Measurements from ENCODE around the gene MC1R.
"Not testable (repeated sequence)": the region's sequence is repeated elsewhere in the genome, so short reads cannot be mapped to it uniquely, and the experiment has no call there.

Gene MC1R

DNA sequence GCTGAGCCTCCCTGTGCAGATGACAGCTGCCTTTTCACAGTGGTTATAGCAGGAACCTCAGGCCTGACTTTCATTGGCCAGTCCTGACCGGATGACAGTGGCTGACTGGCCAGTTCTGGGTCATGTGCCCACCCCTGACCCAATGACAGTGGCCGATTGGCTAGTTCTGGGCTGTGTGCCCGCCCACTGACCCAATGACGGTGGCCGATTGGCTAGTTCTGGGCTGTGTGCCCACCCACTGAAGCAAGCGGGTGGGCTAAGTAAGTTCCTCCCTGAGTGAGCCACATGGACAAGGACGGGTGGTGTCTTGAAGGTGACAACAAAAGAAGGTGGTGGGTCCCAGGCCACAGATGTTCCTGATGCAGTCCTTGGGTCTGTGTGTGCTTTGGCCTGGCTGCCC is 39.4 kb downstream of the MC1R start:
- no peak overlapping the region for H3K9ac ChIP-seq (ENCODE audit: low read depth, low read length)
- peaks cover 34% of the 10 kb centered on the region for H3K36me3 ChIP-seq (ENCODE audit: insufficient read depth, low read length)
- H3K4me2 ChIP-seq (ENCODE audit: low read length) = no peak overlapping the region
- no peak overlapping the region for H3K4me3 ChIP-seq (ENCODE audit: low read length)
- no peaks in the 10 kb centered on the region for H3K9me3 ChIP-seq (replicated peaks; ENCODE audit: low read length)
- H3K27me3 ChIP-seq (ENCODE audit: control insufficient read depth, insufficient read depth, low read length) = no peaks in the 10 kb centered on the region
- no peaks in the 10 kb centered on the region for H3K4me1 ChIP-seq (ENCODE audit: control insufficient read depth, insufficient read depth, low read length)

- Histone ChIP-seq H3K4me2 (ENCODE audit: low read length) (no peak overlapping the region), H3K27me3 (ENCODE audit: control insufficient read depth, insufficient read depth, low read length) (no peaks in the 10 kb centered on the region), H3K4me1 (ENCODE audit: control insufficient read depth, insufficient read depth, low read length) (no peaks in the 10 kb centered on the region), H3K9ac (ENCODE audit: low read depth, low read length) (no peak overlapping the region), H3K4me3 (ENCODE audit: low read length) (no peak overlapping the region), H3K9me3 (replicated peaks; ENCODE audit: low read length) (no peaks in the 10 kb centered on the region), H3K36me3 (ENCODE audit: insufficient read depth, low read length) (peaks cover 36% of the 10 kb centered on the region)
Observed at GRCh38 chr16:89958596-89958995, 39.9 kb downstream of the MC1R start.

- no peak overlapping the region for H3K4me3 ChIP-seq (ENCODE audit: low read length)
- H3K36me3 ChIP-seq (ENCODE audit: insufficient read depth, low read length) = peaks cover 32% of the 10 kb centered on the region
- H3K9ac ChIP-seq (ENCODE audit: low read depth, low read length) = no peak overlapping the region
- H3K9me3 ChIP-seq (replicated peaks; ENCODE audit: low read length) = no peaks in the 10 kb centered on the region
- H3K27me3 ChIP-seq (ENCODE audit: control insufficient read depth, insufficient read depth, low read length) = no peaks in the 10 kb centered on the region
- no peak overlapping the region for H3K4me2 ChIP-seq (ENCODE audit: low read length)
- H3K4me1 ChIP-seq (ENCODE audit: control insufficient read depth, insufficient read depth, low read length) = no peaks in the 10 kb centered on the region
Observed at GRCh38 chr16:89960966-89961365, 42.3 kb downstream of the MC1R start.

- Histone ChIP-seq H3K9ac (ENCODE audit: low read depth, low read length) (no peak overlapping the region), H3K36me3 (ENCODE audit: insufficient read depth, low read length) (peaks cover 29% of the 10 kb centered on the region), H3K27me3 (ENCODE audit: control insufficient read depth, insufficient read depth, low read length) (no peaks in the 10 kb centered on the region), H3K4me2 (ENCODE audit: low read length) (no peak overlapping the region), H3K4me1 (ENCODE audit: control insufficient read depth, insufficient read depth, low read length) (no peaks in the 10 kb centered on the region), H3K9me3 (replicated peaks; ENCODE audit: low read length) (no peaks in the 10 kb centered on the region), H3K4me3 (ENCODE audit: low read length) (no peak overlapping the region)
Observed at GRCh38 chr16:89961920-89962319, 43.3 kb downstream of the MC1R start.

- peaks cover 26% of the 10 kb centered on the region for H3K36me3 ChIP-seq (ENCODE audit: insufficient read depth, low read length)
Observed at GRCh38 chr16:89962754-89963498, 44.3 kb downstream of the MC1R start.

GRCh38 chr16:89964201-89964600 is 45.5 kb downstream of the MC1R start:
- no peak overlapping the region for H3K9ac ChIP-seq (ENCODE audit: low read depth, low read length)
- peaks cover 13% of the 10 kb centered on the region for H3K36me3 ChIP-seq (ENCODE audit: insufficient read depth, low read length)
- no peaks in the 10 kb centered on the region for H3K27me3 ChIP-seq (ENCODE audit: control insufficient read depth, insufficient read depth, low read length)
- H3K4me1 ChIP-seq (ENCODE audit: control insufficient read depth, insufficient read depth, low read length) = no peaks in the 10 kb centered on the region
- H3K4me2 ChIP-seq (ENCODE audit: low read length) = no peak overlapping the region
- no peak overlapping the region for H3K4me3 ChIP-seq (ENCODE audit: low read length)
- H3K9me3 ChIP-seq (replicated peaks; ENCODE audit: low read length) = no peaks in the 10 kb centered on the region

More at GRCh38 chr16:89962754-89963498, 44.3 kb downstream of the MC1R start:
- no peaks in the 10 kb centered on the region for H3K27me3 ChIP-seq (ENCODE audit: control insufficient read depth, insufficient read depth, low read length)
- no peak overlapping the region for H3K9ac ChIP-seq (ENCODE audit: low read depth, low read length)
- no peak overlapping the region for H3K4me2 ChIP-seq (ENCODE audit: low read length)
- H3K4me3 ChIP-seq (ENCODE audit: low read length) = no peak overlapping the region
- no peaks in the 10 kb centered on the region for H3K9me3 ChIP-seq (replicated peaks; ENCODE audit: low read length)
- no peaks in the 10 kb centered on the region for H3K4me1 ChIP-seq (ENCODE audit: control insufficient read depth, insufficient read depth, low read length)

GRCh38 chr16:89965447-89966225 is 47.0 kb downstream of the MC1R start:
- H3K4me2 ChIP-seq (ENCODE audit: low read length) = no peak overlapping the region
- peaks cover 16% of the 10 kb centered on the region for H3K36me3 ChIP-seq (ENCODE audit: insufficient read depth, low read length)
- H3K4me3 ChIP-seq (ENCODE audit: low read length) = no peak overlapping the region
- H3K9me3 ChIP-seq (replicated peaks; ENCODE audit: low read length) = no peaks in the 10 kb centered on the region
- H3K4me1 ChIP-seq (ENCODE audit: control insufficient read depth, insufficient read depth, low read length) = no peaks in the 10 kb centered on the region
- no peak overlapping the region for H3K9ac ChIP-seq (ENCODE audit: low read depth, low read length)
- no peaks in the 10 kb centered on the region for H3K27me3 ChIP-seq (ENCODE audit: control insufficient read depth, insufficient read depth, low read length)

DNA sequence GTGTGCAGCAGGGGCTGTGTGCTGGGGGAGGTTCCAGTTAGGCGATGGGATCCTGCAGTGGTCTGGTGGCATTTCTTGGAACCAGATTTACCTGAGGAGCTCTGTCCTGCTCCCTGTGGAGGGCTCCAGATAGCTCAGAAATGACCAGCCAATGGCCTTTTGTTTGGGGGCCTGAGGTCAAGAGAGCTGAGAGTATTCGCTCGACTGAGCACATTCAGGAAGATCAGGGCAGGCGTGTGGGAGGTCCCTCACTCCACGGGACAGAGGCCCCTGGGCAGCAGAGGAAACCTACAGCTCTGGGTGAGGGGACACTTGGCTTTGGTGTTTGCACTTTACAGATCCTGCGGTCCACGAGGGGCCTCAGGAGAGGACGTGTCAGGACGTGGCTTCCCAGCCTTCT is 48.1 kb downstream of the MC1R start:
- H3K4me3 ChIP-seq (ENCODE audit: low read length) = no peak overlapping the region
- H3K4me2 ChIP-seq (ENCODE audit: low read length) = no peak overlapping the region
- H3K27me3 ChIP-seq (ENCODE audit: control insufficient read depth, insufficient read depth, low read length) = no peaks in the 10 kb centered on the region
- peaks cover 9% of the 10 kb centered on the region for H3K4me1 ChIP-seq (ENCODE audit: control insufficient read depth, insufficient read depth, low read length)
- peaks cover 19% of the 10 kb centered on the region for H3K36me3 ChIP-seq (ENCODE audit: insufficient read depth, low read length)
- H3K9me3 ChIP-seq (replicated peaks; ENCODE audit: low read length) = no peaks in the 10 kb centered on the region
- no peak overlapping the region for H3K9ac ChIP-seq (ENCODE audit: low read depth, low read length)

DNA sequence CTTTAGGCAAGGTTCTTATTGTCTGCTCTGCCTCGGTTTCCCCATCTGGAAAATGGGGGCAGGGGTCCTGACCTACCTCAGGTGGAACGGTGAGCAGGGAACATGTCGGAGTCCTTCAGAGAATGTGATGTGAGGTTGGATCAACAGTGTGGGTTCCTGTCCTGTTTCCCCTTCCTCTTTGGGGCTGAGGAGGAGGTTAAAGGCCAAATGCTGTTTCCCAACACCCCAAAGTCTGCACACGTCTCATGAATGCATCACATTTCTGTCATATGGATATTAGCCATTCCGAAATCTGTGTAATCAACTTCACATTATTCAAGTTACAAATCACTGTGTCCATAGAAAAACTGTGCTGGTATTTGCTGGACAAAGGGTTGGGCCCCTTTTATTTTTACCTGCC is 48.8 kb downstream of the MC1R start:
- H3K36me3 ChIP-seq (ENCODE audit: insufficient read depth, low read length) = peaks cover 19% of the 10 kb centered on the region
- not testable (repeated sequence) for H3K27me3 ChIP-seq (ENCODE audit: control insufficient read depth, insufficient read depth, low read length)

DNA sequence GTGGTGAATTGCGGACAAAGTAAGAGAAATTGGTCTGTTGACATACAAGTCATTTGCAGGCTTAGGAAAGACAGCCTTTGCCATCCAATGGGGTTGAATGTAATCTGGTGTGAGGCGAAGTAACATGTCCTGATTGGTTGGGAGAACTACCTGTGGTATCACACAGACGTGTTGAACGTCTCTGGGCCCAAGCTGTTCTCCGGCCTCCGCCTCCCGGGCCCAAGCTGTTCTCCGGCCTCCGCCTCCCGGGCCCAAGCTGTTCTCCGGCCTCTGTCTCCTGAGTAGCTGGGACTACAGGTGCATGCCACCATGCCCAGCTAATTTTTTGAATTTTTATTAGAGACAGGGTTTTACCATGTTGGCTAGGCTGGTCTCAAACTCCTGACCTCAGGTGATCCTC is 49.4 kb downstream of the MC1R start:
- not testable (repeated sequence) for H3K4me3 ChIP-seq (ENCODE audit: low read length); H3K27me3 ChIP-seq (ENCODE audit: control insufficient read depth, insufficient read depth, low read length); H3K4me2 ChIP-seq (ENCODE audit: low read length); H3K9me3 ChIP-seq (replicated peaks; ENCODE audit: low read length); H3K9ac ChIP-seq (ENCODE audit: low read depth, low read length)
- H3K4me1 ChIP-seq (ENCODE audit: control insufficient read depth, insufficient read depth, low read length) = peaks cover 14% of the 10 kb centered on the region
- H3K36me3 ChIP-seq (ENCODE audit: insufficient read depth, low read length) = peaks cover 15% of the 10 kb centered on the region

More for the DNA sequence above, 48.8 kb downstream of the MC1R start:
- H3K4me1 ChIP-seq (ENCODE audit: control insufficient read depth, insufficient read depth, low read length) = peaks cover 14% of the 10 kb centered on the region
- not testable (repeated sequence) for H3K4me2 ChIP-seq (ENCODE audit: low read length); H3K4me3 ChIP-seq (ENCODE audit: low read length); H3K9ac ChIP-seq (ENCODE audit: low read depth, low read length); H3K9me3 ChIP-seq (replicated peaks; ENCODE audit: low read length)

- Histone ChIP-seq H3K36me3 (ENCODE audit: insufficient read depth, low read length) (peaks cover 13% of the 10 kb centered on the region), H3K9me3 (replicated peaks; ENCODE audit: low read length) (no peaks in the 10 kb centered on the region), H3K27me3 (ENCODE audit: control insufficient read depth, insufficient read depth, low read length) (no peaks in the 10 kb centered on the region), H3K4me2 (ENCODE audit: low read length) (no peak overlapping the region), H3K4me3 (ENCODE audit: low read length) (no peak overlapping the region), H3K4me1 (ENCODE audit: control insufficient read depth, insufficient read depth, low read length) (peaks cover 22% of the 10 kb centered on the region), H3K9ac (ENCODE audit: low read depth, low read length) (no peak overlapping the region)
Observed at GRCh38 chr16:89969741-89970410, 51.2 kb downstream of the MC1R start.
